GM18873 (cell line): ENCODE data around the gene ABCC1.
"Not testable (repeated sequence)": the region's sequence is repeated elsewhere in the genome, so short reads cannot be mapped to it uniquely, and the experiment has no call there.

Experiments
- ATAC-seq: cut with Tn5 transposase; IDR thresholded peaks from one replicate; pipeline ENCODE4 v1.9.1; 2021; ENCODE audit warnings: mild to moderate bottlenecking, moderate library complexity, moderate number of reproducible peaks; ENCODE audit not compliant: unreplicated experiment, low FRiP score

ABCC1 gene

DNA sequence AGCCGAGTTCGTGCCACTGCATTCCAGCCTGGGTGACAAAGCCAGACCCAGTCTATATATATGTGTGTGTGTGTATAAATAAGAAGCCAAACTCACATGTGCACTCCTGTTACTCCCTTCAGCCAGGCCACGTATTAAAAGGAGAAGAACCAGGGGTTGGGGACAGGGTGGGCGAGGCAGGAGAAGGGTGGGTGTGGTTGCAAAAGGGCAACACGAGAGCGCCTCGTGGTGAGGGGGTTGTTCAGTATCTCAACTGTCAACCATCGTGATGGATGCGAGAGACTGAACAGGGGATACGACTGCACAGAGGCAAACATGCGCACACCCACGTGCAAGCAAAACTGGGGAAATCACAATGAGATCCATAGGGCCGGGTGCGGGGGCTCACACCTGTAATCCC lies 219.0 kb downstream of the ABCC1 start:
- ATAC-seq: no peak

DNA sequence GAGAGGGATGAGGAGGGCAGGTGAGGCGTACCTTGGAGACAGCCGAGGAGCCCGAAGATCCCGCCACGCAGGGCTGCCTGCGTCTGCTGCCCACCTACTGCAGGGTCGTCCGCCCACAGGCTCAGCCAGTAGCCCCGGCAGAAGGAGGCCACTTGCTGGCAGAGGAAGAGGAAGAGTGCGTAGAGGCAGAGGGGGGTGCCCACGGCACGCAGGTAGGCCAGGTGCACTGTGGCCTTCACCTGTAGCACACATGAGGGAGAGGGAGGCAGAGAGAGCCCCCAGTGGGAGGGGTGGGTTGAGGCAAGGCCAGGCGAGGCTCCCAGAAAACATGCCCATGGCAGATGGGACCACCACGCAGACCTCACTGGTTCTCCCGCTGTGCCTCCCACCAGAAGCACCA lies 220.2 kb downstream of the ABCC1 start:
- no peak for ATAC-seq

DNA sequence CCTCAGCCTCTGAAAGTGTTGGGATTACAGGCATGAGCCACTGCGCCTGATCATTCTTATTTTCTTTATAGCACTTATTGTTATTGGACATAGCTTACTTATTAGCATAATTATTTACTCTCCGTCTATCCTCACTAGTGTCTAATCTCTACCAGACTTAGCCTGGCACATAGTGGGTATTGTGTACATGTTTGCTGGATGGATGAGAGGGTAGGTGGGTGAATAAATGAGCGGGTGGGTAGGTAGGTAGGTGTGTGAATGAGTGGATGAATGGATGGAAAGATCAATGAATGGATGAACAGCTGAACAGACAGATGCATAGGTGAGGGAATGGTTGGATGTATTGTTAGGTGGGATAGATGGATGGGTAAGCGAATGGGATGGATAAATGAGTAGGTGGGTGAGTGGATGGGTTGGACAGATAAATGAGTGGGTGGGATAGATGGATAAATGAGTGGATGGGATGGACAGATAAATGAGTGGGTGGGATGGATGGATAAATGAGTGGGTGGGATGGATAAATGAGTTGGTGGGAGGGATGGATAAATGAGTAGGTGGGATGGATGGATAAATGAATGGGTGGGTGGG lies 222.0 kb downstream of the ABCC1 start:
- ATAC-seq: no peak

DNA sequence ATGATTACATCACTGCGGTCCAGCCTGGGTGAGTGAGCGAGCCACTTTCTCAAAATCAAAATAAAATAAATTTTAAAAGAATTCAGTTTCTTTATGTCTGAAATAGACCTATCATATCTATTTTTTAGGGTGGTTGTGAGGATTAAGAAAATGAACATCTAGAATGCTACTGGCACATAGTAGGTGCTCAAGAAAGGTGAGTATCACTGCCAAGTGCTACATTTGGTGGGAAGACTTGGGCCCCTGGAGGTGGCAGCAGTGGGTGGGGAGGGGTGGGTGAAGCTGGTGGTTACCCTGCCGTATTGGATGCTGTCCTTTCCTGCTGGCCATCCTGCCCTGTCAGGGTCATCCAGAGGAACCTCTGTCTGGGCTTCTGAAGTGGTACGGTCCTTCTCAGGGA lies 223.6 kb downstream of the ABCC1 start:
- ATAC-seq: no peak

DNA sequence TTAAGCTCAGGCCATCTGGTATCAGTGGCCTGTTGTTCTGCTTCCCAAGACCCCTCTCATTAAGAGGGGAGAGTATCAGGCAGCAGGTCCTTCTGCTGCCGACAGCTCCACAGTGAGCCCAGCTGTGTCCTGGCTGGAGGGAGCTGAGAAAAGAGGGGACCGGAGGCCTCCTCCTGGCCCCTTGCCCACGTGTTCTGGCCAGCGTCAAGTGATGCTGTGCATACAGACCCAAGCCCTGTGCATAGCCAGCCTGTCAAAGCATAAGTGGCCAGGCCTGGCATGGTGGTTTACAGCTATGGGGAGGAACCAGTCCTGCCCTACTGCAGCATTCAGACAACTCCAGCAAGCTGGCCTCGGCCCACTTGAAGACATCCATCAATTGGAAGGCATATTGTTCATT lies 225.9 kb downstream of the ABCC1 start:
- no peak for ATAC-seq

DNA sequence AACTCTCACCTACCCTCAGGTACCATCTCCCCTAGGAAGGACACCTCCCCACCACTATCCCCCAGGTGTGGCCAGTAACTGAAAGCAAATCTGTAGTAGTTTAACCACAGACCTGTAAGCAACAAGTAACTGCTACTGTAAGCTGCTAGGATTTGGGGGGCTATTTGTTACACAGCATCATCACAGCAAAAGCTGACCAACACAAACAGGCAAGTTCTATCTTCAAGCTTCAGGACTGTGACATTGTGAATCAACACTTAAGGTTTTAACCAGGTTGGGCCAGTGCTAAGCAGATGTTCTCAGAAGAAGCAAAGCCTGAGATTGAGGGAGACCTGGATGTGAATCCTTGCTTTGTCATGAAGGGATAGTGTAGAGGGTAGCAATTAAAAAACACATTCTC lies 226.9 kb downstream of the ABCC1 start:
- ATAC-seq: no peak

DNA sequence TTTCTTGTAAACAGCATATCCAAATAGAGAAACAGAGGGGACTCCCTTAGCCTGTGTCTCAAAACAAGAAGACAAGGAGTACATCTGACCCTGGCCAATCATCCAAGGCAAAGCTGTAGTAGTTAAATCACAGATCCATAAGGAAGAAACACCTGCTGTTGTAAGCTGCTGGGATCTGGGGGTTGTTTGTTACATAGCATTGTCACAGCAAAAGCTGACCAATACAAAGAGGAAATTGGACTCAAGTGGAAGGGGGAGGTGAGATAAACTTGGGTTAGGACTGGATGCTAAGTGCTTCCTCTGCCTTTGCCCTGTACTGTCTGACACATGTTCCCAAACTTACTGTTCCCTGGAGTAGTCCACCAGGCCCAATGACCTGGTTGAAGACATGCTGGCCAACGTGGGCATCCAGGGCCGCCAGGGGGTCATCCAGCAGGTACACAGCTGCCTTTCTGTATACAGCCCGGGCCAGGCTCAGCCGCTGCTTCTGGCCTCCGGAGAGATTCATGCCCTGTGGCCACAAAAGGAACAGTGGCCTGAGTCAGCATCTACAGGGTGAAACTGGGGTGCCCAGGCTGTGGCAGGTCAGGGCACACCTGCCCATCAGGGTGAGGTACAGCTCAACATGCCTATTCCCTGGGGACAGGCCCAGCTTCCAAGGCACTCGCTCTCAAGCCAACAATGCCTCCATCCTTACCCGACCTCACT lies 229.2 kb downstream of the ABCC1 start:
- no peak for ATAC-seq

DNA sequence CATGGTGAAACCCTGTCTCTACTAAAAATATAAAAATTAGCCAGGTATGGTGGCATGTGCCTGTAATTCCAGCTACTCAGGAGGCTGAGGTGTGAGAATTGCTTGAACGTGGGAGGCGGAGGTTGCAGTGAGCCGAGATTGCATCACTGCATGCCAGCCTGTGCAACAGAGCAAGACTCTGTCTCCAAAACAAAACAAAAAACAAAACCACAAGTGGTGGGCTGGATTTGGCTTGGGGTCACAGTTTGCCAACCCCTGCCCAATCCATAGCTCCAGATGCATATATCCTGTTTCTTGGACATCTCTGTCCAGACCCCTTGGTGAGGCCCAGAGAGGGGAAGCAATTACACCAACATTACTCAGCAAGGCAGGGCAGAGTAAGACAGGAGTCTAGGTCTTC lies 232.3 kb downstream of the ABCC1 start:
- not testable (repeated sequence) for ATAC-seq

DNA sequence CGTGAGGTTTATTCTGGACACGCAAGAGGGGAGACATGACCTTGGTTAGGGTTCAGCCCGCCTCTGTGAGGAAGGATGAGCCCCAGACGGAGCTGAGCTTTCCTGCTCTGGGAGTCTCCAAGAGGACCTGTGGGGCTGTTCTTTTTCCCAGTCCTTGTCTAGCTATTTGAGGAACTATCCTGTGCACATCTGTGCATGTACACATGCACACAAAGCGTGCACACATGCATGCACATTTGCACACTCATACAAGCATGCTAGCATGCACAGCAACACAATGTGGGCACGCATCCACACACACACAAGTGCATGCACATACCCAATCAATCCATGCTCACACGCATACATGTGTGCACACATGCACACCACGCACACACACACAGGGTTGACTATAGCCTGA lies 233.5 kb downstream of the ABCC1 start:
- ATAC-seq: no peak

DNA sequence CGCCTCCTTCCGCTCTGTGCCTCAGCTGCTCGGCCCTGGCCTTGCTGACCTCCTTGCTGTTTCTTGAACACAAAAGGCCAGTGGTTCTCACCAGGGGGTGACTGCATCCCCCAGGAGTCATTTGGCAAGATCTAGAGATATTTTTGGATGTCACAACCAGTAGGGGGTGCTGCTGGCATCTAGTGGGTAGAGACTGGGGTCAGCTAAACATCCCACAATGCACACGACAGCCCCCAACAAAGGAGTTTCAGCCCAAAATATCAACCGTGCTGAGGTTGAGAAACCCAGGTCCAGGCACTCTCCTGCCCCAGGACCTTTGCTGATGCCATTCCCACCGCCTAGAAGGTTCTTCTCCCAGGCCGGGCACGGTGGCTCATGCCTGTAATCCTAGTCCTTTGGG lies 234.1 kb downstream of the ABCC1 start:
- ATAC-seq: no peak

DNA sequence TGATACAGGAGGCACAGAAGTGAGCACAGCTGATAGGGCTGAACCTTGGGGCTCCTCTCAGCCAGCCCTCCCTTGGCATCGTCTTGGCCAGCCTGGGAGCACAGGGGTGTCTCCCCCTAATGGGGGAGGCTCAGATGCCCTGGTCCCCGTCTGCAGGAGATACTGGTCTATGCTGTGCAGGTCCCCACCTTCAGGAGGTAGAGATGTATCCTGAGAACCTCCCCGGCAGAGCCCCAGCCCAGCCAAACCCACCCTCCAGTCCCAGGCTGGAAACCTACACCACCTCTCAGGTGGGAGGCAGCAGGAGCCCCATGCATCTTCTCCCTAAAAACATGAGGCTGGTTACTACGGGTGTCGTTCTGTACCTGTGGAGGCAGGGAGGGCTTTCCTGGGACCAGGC lies 235.2 kb downstream of the ABCC1 start:
- no peak for ATAC-seq

DNA sequence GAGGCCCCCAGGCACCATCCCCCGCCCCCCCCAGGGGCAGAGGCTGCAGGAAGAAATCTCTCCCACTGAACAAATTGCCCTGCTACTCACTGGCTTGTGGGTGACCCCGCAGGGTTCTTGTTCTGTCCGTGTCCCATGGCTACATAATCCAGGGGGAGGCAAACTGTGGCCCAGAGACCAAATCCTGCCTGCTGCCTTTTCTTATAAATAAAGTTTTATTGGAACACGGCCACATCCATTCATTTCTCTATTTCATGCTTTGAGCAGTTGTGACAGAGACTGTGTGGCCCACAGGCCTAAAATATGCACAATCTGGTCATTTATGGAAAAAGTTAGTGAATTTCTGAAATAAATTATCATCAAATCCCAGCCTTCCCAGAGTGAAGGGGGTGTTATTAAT lies 235.7 kb downstream of the ABCC1 start:
- ATAC-seq: no peak

DNA sequence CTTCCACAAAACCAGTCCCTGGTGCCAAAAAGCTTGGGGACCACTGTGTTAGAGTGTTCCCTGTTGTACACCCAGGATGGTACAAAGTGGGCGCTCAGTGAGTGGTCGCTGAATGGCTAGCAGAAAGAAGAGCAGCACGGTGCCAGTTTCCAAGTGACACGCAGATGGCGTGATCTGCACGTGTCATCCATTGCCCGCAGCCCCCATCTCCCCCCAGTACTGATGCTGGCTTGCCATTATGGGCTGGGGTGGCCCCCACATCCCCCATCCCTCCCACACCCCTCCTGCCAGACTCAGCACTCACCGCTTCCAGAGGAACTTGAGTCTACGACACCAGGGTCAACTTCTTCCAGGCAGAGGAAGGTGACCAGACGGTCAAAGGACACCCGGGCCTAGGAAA lies 237.4 kb downstream of the ABCC1 start:
- no peak for ATAC-seq

DNA sequence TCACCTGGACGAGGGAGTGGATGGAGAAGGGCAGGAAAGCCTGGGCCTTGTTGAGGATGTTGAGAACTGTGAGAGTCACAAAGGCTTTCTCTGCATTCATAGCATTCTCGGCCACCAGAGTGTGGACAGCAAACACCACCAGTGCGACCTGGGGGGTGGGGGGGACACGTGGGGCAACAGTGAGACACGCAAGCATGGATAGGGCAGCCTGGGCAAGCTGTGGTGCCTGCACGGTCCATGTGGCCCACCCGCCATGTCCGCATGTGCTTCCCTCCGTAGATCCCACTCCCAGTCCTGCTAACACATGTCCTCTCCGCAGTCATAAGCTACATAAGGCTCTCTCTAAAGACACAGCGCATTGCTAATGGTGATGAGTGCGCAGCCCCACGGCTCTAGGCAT lies 239.4 kb downstream of the ABCC1 start:
- no peak for ATAC-seq

DNA sequence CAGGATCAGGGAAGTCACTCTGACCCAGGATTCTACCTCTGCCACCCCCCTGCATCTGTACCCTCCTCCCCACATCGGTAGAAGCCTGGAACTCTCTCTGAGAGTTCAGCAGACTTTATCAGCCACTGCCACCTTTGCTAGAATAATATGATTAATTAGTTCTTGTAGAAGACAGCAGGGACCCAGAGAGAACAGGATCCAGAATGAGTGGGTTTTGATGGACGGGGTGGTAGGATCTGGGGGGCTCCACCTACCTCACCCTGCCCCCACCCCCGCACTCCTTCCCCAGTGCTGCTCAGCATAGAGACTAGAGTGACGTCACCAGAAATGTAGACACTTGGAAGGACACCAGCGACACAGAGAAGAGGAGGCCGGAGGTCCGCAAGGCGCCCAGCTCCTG lies 240.4 kb downstream of the ABCC1 start:
- ATAC-seq: no peak

DNA sequence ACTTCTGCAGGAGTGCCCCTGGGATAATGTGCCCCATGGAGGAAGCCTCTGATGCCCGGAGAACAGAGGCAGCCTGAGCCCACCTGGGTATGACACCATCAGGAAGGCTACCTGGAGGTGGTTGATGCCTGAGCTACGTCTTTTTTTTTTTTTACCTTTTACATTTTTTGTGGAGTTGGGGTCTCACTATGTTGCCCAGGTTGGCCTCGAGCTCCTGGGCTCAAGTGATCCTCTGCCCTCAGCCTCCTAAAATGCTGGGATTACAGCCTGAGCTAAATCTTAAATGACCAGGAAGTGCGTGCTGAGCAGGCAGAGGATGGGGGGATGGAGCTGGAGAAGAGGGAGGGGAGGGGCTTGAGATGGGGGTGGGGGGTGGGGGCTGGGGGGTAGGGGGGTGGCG lies 241.1 kb downstream of the ABCC1 start:
- ATAC-seq: no peak

DNA sequence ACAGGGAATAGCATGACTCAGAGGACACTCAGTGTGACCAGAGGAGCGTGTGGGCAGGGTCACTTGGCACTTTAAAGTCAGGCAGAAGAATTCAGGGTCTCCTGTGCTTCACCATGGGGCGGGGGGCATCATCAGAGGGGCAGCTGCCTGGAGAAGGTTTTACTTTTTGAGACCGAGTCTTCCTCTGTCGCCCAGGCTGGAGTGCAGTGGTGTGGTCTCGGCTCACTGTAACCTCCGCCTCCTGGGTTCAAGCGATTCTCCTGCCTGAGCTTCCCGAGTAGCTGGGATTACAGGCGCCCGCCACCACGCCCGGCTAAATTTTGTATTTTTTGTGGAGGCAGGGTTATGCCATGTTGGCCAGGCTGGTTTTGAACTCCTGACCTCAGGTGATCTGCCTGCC lies 241.6 kb downstream of the ABCC1 start:
- ATAC-seq: not testable (repeated sequence)

DNA sequence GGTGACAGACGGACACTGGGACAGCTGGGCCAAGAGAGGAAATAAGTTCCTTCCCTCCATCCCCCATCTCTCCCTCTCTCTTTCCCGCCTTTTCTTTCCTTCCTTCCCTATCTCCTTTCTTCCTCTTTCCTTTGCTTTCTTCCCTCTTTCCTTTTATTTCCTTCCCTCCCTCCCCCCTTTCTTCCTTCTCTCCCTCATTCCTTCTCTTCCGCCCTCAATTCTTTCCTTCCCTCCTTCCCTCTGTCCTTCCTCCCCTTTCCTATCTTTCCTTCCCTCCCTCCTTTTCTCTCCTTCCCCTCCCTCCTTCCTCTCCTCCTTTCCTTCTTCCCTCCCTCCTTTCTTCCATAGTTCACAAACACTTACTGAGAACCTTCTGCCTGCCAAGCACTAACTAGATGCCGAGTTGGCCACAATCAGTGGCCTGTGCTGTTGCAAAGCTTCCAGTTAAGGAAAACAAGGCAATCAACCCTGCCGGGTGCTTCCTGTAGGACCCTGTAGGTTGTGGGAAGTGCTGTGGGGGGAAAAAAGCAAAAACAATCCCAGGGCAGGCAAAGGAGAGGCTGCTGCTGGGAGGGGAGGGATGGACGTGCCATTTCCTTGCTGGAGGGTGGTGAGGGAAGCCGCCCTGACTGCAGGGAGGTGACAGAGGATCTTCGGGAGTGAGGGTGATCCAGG lies 242.2 kb downstream of the ABCC1 start:
- no peak for ATAC-seq
